Hematopoietic multipotent progenitor cell treated with erythropoietin and hydrocortisone succinate and interleukin-3 and kit ligand, for 6 days (in vitro differentiated cells): ENCODE data around the gene OGT.

Experiments used
- DNase-seq: peaks from one replicate; pipeline ENCODE4 v3.0.0-alpha.2; 2015

Gene OGT

GRCh38 chrX:71599965-71600364 lies 67.1 kb downstream of the OGT start:
- DNase-seq, result no peak

DNA sequence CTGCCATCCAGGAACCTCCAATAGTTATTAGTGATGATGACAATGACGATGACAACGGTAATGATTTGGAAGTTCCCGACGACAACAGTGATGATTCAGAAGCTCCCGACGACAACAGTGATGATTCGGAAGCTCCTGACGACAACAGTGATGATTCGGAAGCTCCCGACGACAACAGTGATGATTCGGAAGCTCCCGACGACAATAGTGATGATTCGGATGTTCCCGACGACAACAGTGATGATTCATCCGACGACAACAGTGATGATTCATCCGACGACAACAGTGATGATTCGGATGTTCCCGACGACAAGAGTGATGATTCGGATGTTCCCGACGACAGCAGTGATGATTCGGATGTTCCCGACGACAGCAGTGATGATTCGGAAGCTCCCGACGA lies 70.7 kb downstream of the OGT start:
- DNase-seq, result no peak

DNA sequence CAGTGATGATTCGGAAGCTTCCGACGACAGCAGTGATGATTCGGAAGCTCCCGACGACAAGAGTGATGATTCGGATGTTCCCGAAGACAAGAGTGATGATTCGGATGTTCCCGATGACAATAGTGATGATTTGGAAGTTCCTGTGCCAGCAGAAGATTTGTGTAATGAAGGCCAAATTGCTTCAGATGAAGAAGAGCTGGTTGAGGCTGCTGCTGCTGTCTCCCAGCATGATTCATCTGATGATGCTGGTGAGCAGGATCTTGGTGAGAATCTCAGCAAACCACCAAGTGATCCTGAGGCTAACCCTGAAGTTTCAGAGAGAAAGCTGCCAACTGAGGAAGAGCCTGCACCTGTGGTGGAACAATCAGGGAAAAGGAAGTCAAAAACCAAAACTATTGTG lies 71.2 kb downstream of the OGT start:
- no peak for DNase-seq

DNA sequence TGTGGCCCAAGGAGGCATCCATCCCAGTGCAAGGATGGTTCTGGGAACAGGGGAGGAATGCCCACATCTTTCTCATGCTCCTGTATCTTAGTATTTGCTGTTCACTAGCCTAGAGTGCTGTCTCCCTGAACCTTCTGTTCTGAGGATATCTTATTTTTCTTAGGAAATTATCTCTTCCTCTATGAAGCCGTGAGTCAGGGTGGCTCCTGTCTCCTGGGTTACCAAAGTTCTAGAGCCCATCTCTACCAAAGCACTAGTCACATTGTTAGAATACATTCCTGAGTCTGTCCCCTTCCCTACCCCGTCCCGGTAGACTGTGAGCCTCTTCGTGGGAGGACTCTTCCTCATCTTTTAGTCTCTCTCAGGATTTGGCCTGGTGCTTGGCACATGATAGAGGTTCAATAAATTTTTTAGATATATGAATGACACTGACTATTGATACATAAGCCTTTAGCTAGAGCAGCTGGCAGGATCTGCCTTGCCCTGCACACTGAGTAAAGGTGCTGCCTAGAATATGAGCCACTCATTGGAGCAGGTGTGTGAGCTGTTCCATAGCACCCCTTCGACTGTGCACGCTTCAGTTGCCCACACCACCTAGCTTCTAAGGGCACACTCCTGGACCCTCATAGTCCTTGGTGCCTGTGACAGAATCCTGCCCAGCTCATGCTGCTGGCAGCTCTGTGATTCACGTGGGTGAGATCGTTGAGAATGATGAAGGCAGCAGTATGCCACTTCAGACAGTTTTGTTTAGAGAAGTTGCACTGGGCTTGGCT lies 72.1 kb downstream of the OGT start:
- DNase-seq, result no peak

- DNase-seq, result no peak
These were observed 73.8 kb downstream of the OGT start for GRCh38 chrX:71606536-71607216.

- no peak for DNase-seq
These were observed 74.6 kb downstream of the OGT start for GRCh38 chrX:71607488-71607887.

- DNase-seq, result no peak
These were observed 76.3 kb downstream of the OGT start for GRCh38 chrX:71609095-71609750.

DNA sequence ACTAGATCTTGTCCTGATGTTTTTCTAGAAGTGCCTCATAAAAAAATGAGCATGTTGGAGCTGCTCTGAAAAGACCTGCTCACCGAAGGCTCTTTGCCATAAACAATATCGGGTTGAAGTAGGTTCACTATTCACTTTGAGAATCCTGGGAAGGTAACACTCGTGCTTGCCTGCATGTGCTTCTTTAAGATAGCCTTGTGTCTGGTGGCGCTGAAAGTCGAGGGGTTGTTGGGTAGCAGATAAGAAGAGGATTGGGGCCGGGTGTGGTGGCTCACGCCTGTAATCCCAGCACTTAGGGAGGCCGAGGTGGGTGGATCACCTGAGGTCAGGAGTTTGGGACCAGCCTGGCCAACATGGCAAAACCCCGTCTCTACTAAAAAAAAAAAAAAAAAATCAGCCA lies 78.8 kb downstream of the OGT start:
- DNase-seq, result peak; percentile 35

- DNase-seq, result no peak
These were observed 79.4 kb downstream of the OGT start for GRCh38 chrX:71612256-71612655.

GRCh38 chrX:71615056-71615455 lies 82.2 kb downstream of the OGT start:
- DNase-seq, result no peak

DNA sequence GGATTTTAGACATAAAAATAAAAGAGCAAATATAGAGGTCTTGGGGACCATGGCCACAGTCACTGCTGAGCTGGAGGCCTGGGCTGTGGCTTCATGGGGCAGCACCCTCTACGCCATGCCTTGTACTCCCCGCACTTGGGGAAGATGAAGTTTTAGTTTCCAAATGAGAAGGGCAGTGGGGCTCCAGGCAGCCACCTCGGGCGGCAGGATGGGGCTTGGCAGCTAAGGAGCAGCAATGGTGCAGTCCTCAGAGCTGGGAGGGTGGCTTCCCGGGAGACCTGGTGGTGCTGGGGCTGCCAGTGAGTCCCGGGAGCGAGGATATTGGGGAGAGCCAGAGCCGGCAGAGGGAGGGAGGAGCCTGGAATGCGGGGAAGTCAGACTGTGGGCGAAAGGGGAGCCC lies 83.0 kb downstream of the OGT start:
- DNase-seq, result no peak

DNA sequence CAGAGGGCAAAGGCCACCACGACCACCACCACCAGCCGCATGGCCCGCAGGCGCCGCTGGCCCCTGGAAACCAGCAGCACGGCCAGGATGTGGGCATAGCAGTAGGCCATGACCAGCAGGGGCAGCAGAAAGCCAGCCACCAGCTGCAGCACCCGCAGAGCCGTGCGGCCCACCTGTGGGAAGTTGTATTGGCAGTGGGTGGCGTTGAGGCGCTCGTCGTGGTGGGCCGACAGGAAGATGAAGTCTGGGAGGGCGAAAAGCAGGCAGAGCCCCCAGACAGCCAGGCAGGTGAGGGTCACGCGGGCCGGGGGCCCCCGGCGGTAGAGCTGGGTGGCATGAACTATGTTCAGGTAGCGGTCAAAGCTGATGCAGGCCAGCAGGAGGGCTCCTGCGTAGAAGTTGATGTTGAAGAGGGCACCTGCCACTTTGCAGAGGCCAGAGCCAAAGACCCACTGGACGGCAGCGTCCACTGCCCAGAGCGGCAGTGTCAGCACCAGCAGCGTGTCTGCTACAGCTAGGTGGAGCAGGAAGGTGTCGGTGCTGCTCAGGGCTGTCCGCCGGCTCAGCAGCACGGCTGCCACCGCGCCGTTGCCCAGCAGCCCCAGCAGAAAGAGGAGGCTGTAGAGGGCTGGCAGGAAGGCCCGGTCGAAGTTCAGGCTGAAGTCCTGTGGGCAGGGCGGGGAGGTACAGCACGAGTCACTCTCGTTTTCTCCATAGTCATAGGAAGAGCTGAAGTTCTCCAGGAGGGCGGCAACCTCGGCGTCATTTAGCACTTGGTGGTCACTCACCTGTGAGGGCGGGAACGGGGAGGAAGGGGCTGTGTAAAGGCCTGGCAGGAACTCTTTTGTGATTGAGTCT lies 84.0 kb downstream of the OGT start:
- no peak for DNase-seq

DNA sequence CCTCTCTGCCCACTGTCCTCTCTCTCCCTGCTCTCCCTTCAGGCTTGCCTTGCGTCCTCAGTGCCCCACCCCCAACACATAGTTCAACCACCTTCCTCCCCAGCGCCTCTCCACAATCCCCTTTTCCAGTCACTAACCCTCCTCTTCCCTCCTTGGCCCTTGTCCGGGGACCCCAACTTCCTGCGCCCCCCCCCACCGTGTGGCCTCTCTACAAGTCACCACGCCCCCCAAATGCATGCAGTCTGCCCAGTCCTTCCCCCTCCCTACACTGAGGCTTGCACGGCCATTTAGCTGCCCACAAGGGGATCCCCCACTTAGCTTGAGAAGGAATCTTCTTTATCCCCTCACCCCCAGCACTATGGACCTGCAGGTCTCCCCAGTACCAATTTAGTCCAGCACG lies 84.8 kb downstream of the OGT start:
- no peak for DNase-seq

GRCh38 chrX:71618303-71618721 lies 85.4 kb downstream of the OGT start, which contains the start of gene CXCR3:
Gene CXCR3 (minus strand): TSS chrX:71618511. CDS start chrX:71618449, 62 bp downstream.
- DNase-seq, result peak; percentile 61

DNA sequence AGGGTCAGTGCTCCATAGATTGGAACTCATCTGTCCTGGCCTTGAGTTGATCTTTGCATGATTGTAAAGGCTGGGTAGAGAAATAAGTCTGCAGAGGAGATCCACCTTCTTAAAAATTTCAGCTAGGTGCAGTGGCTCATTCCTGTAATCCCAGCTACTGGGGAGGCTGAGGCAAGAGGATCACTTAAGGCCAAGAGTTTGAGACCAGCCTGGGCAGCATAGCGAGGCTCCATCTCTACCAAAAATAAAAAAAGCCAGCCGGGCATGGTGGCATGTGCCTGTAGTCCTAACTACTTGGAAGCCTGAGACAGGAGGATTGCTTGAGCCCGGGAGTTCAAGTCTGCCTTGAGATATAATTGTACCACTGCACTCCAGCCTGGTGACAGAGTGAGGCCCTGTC lies 85.9 kb downstream of the OGT start:
- no peak for DNase-seq

- DNase-seq, result no peak
These were observed 86.3 kb downstream of the OGT start for GRCh38 chrX:71619193-71619592.

- no peak for DNase-seq
These were observed 87.1 kb downstream of the OGT start for GRCh38 chrX:71619986-71620385.

DNA sequence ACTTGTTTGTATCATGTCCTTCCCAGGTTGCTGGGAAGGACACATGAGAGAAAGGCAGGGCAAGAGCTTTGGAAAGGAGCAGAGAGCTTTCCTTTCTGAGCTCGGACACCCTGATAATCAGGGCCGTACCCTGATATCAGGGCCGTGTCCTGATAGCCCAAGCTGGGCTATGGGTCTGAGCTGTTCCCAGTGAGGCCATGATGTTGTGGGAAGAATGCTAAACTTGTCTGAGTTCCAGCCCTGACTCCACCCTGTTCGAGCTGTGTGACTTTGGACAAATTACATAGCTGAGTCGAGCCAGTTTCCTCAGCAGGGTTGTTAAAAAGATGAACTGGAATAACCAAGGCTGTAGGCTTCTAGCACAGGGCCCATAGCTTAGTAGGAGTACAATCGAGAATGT lies 88.7 kb downstream of the OGT start:
- no peak for DNase-seq

GRCh38 chrX:71622032-71622575 lies 89.2 kb downstream of the OGT start:
- no peak for DNase-seq

DNA sequence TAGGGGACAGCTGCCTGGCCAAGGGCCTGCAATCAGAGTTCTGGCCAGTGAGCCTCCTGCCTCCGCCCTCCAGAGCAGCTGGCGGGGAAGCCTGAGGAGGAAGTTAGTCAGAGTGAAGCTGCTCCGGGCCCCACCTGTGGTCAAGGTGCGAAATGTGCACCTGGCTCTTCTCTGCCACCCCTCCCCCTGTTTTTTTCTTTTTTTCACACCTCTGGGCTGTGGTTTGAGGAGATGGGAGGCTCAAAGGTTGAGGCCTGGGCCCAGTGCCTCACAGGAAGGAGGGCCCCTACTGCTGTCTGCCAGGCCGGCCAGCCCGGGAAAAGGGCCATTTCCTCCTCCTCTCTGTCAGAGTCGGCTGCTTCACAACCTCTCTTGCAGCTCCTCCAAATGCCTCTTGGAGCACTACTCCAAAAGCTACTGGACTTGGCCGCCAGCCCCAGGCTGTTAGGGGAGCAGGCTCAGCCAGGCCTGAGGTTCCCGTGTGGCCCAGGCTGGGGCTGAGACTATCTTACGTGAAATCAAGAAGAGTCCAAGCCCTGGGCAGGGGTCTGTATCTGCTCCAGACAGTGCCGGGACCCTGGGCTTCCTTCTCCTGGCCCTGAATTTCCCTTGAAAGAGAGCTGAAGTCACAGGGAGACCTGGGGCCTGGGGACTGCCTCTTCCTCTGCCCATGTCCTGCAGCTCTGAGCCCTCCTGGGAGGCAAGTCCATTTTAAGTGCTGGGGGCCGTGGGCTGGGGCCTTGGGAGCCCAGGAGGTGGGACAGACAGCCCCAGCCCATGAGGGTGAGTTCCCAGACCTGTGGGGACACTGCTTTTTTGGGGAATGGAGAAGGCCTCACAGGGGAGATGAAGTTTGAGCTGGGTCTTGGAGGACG lies 89.9 kb downstream of the OGT start:
- DNase-seq, result peak; percentile 73

- DNase-seq, result peak; percentile 78
These were observed 90.8 kb downstream of the OGT start for GRCh38 chrX:71623714-71624113.

GRCh38 chrX:71625471-71625870 lies 92.6 kb downstream of the OGT start:
- DNase-seq, result no peak
